OCI-LY7 (cell line): ENCODE data around the gene HSD17B4. TPM values are rescaled to one million over a fixed set of nuclear protein-coding genes. Genes with fewer than 3 reads are reported as not detected.

Experiments
- BruUV-seq: library from RNA; stranded (reverse); fragments of 400-500 nt; replicated peaks from 2 replicates; lab custom pipeline; 2021; lab: Mats Ljungman, UMichigan
- CTCF ChIA-PET: fragments of 300-600 bp; sonication (Branson Sonifier 250); formaldehyde crosslinking; loops from one replicate; lab custom pipeline; 2022; ENCODE audit warnings: antibody characterized with exemption; ENCODE audit not compliant: unreplicated experiment; lab: Charles Lee
- POLR2A ChIA-PET: fragments of 300-600 bp; sonication (Branson Sonifier 250); formaldehyde crosslinking; loops from one replicate; lab custom pipeline; 2022; ENCODE audit warnings: antibody characterized with exemption; lab: Charles Lee
- DNase-seq: peaks from one replicate; pipeline ENCODE4 v3.0.0-alpha.2; 2015; ENCODE audit warnings: low spot score
- H2AFZ ChIP-seq: fragments of 200-600 bp; sonication (generic), shearing (Covaris generic); 2 replicates; pipeline ENCODE4 v1.6.1; 2014; ENCODE audit warnings: mild to moderate bottlenecking, antibody characterized with exemption, low read length, moderate library complexity
- H3K27ac ChIP-seq: fragments of 200-600 bp; sonication (generic); 2 replicates; pipeline ENCODE4 v1.5.1; 2014; ENCODE audit warnings: mixed run types, low read depth, mild to moderate bottlenecking, moderate library complexity, low read length, inconsistent platforms; ENCODE audit not compliant: poor library complexity, severe bottlenecking
- H3K36me3 ChIP-seq: fragments of 200-600 bp; sonication (generic); 2 replicates; pipeline ENCODE4 v1.6.1; 2014; ENCODE audit warnings: mild to moderate bottlenecking, antibody characterized with exemption, low read length, moderate library complexity, mixed read lengths; ENCODE audit not compliant: insufficient read depth
- H3K4me1 ChIP-seq: fragments of 200-600 bp; sonication (generic); 2 replicates; pipeline ENCODE4 v1.5.1; 2014; ENCODE audit warnings: mild to moderate bottlenecking, low read length; ENCODE audit not compliant: insufficient read depth, poor library complexity, severe bottlenecking
- H3K4me2 ChIP-seq: fragments of 200-600 bp; sonication (generic); 2 replicates; pipeline ENCODE4 v1.6.1; 2014; ENCODE audit warnings: mild to moderate bottlenecking, low read length
- H3K4me3 ChIP-seq: fragments of 200-600 bp; sonication (generic); 2 replicates; pipeline ENCODE4 v1.5.1; 2014; ENCODE audit warnings: mild to moderate bottlenecking, low read depth, low read length; ENCODE audit not compliant: poor library complexity, severe bottlenecking
- H3K79me2 ChIP-seq: fragments of 200-600 bp; sonication (generic); 2 replicates; pipeline ENCODE4 v1.6.1; 2016; ENCODE audit warnings: low read depth, mild to moderate bottlenecking, low read length, moderate library complexity, mixed read lengths; ENCODE audit not compliant: insufficient read depth
- H3K9me2 ChIP-seq: fragments of 200-600 bp; sonication (generic); 2 replicates; pipeline ENCODE4 v1.6.1; 2016; ENCODE audit warnings: mild to moderate bottlenecking, low read length, mixed read lengths; ENCODE audit not compliant: insufficient read depth
- H3K9me3 ChIP-seq: fragments of 200-600 bp; sonication (generic); 2 replicates; pipeline ENCODE4 v1.6.1; 2014; ENCODE audit warnings: mild to moderate bottlenecking, mixed run types, low read length, mixed read lengths
- H4K20me1 ChIP-seq: fragments of 200-600 bp; sonication (generic); 2 replicates; pipeline ENCODE4 v1.6.1; 2014; ENCODE audit warnings: mild to moderate bottlenecking, antibody characterized with exemption, low read length, moderate library complexity, mixed read lengths; ENCODE audit not compliant: insufficient read depth
- CTCF ChIP-seq: fragments of 200-600 bp; sonication (generic); conservative IDR thresholded peaks from 2 replicates; pipeline ENCODE4 v1.5.1; 2014; ENCODE audit warnings: mild to moderate bottlenecking, antibody characterized with exemption, low read length, moderate library complexity, mixed read lengths
- EZH2phosphoT487 ChIP-seq: fragments of 200-600 bp; sonication (generic); IDR thresholded peaks from 2 replicates; pipeline ENCODE4 v1.6.1; 2018; ENCODE audit warnings: low read depth, borderline replicate concordance, mild to moderate bottlenecking, mixed run types, antibody characterized with exemption, low read length, moderate library complexity, mixed read lengths
- intact Hi-C: fragments of 100-400 bp; cut with micrococcal nuclease; formaldehyde crosslinking; loops from one replicate; pipeline ENCODE4 v1.10.0; 2022; ENCODE audit not compliant: unreplicated experiment
- total RNA-seq, 2 experiments: library from RNA; depleted of rRNA in 1 of 2; stranded (reverse); fragments of >200 nt in 1 of 2; shearing (Covaris generic) in 1 of 2; gene quantifications; 2 replicates each; pipeline ENCODE4 v1.2.3, GENCODE V29; 2014 to 2022

The HSD17B4 gene
- total RNA-seq, 2 experiments from 2014 or later: 55.4 to 145 TPM

- H3K36me3 ChIP-seq: no peaks in the 10 kb centered on the region
- H3K9me2 ChIP-seq: no peaks in the 10 kb centered on the region
- H4K20me1 ChIP-seq: no peaks in the 10 kb centered on the region
- CTCF ChIA-PET: interaction anchor here (1.2 to 3.8 kb wide), 6 partner anchors 44 to 423 kb away, joined by 3 to 21 read pairs (median 4); partner anchors contain the start of gene DTWD2
- intact Hi-C loops: loop anchor here (5.0 kb wide), 1 partner anchor 188 kb away; no protein-coding TSS in a partner anchor
- POLR2A ChIA-PET: interaction anchor here (0.6 to 5.7 kb wide), 16 partner anchors 8 to 394 kb away, joined by 3 to 27 read pairs (median 4); no protein-coding TSS in a partner anchor
- H3K27ac ChIP-seq: no peak overlapping the region
- H3K4me3 ChIP-seq: no peak overlapping the region
- H2AFZ ChIP-seq: peak overlapping the region; percentile 16; the same call in 1 of the 2 replicates
- no peak for DNase-seq
- no peaks in the 10 kb centered on the region for H3K79me2 ChIP-seq
- H3K4me1 ChIP-seq: peaks cover 41% of the 10 kb centered on the region
- no TSS peak for BruUV-seq
- no peak overlapping the region for H3K4me2 ChIP-seq
- TF ChIP-seq EZH2phosphoT487 (no peak), CTCF (no peak)
- no peaks in the 10 kb centered on the region for H3K9me3 ChIP-seq
Observed at GRCh38 chr5:119410448-119411159, 41.7 kb upstream of the HSD17B4 start.

GRCh38 chr5:119411361-119412278 lies 40.7 kb upstream of the HSD17B4 start:
- ChIA-PET POLR2A (interaction anchor here (0.8 to 5.7 kb wide), 14 partner anchors 9 to 424 kb away, joined by 3 to 27 read pairs (median 4); partner anchors contain the start of gene DTWD2), CTCF (interaction anchor here (0.6 to 3.8 kb wide), 9 partner anchors 19 to 424 kb away, joined by 3 to 21 read pairs (median 3); partner anchors contain the start of gene DTWD2)
- intact Hi-C loops: loop anchor here (1.0 to 5.0 kb wide), 7 partner anchors 53 to 423 kb away; partner anchors contain the start of gene DTWD2
- Histone ChIP-seq H3K4me3 (peak overlapping the region; percentile 55), H3K79me2 (no peaks in the 10 kb centered on the region), H3K27ac (no peak overlapping the region), H4K20me1 (no peaks in the 10 kb centered on the region), H3K36me3 (no peaks in the 10 kb centered on the region), H3K9me2 (no peaks in the 10 kb centered on the region), H2AFZ (peak overlapping the region; percentile 87), H3K4me2 (peak overlapping the region; percentile 75), H3K4me1 (peaks cover 37% of the 10 kb centered on the region), H3K9me3 (no peaks in the 10 kb centered on the region)
- TF ChIP-seq EZH2phosphoT487 (no peak), CTCF (peak; percentile 99)
- BruUV-seq: no TSS peak
- DNase-seq: peak; percentile 79
